Measurements from ENCODE around the gene DMAC2L. TPM values are rescaled to one million over a fixed set of nuclear protein-coding genes. Genes with fewer than 3 reads are reported as not detected.
A peak's percentile ranks its signal among the peaks of the same experiment; 100 is the strongest.

Gene DMAC2L
- total RNA-seq, 1 donor from 2014 or later = 10.9 TPM

DNA sequence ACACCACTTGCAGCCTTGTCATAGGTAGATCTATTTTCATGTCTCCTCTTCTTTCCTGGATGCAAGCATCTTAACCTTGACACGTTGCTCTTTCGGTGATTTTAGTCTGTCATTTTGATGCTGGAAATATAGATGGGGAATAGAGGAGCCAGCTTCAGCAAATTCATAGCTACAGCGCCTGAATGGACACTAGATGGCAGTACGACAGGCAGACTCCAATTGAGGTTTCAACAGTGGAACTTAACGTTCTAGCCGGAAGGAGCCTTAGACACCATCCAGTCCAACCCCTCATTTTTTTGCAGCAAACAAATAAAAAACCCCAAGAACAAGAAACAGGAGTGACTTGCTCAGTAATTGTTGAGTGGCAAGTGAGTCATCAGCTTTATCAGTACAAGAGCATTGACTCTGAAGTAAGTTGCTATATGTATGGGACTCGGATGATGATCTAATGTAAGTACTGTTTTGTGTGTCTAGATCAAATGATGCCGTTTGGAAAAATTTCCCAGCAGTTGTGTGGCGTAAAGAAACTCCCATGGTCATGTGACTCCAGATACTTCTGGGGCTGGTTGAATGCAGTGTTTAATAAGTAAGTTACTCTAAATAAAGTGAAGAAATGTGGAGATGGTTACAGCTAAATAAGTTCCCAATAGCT, 9.0 kb downstream of the DMAC2L start:
- peak overlapping the region; percentile 14 for H2AFZ ChIP-seq (ENCODE audit: low read depth, low read length)
- peak; percentile 95 for DNase-seq (ENCODE audit: low read depth)

DNA sequence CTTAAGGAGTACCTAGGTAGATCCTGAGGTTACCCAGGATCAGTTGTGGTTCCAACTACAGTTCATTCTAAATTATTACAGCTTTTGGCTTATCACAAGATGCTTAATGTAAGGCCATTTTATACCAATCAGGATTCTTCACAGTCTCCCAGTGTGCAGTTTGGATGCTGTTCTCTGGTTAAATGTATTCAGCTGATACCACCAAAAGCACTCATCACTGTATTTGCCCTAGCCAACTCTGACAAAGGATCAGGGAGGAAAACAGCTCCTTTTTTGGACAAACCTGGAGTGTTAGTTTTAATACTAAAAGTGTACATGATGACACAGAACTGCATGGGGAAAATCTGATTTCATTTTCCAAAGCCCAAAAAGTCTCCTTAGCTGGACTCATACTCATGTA, 19.5 kb downstream of the DMAC2L start:
- Histone ChIP-seq H3K4me2 (ENCODE audit: low read length) (no peak overlapping the region), H3K27me3 (ENCODE audit: insufficient read depth, low read length) (no peaks in the 10 kb centered on the region), H3K9ac (ENCODE audit: low read length) (no peak overlapping the region), H2AFZ (ENCODE audit: low read depth, low read length) (no peak overlapping the region), H3K36me3 (ENCODE audit: insufficient read depth, low read length) (peaks cover 4% of the 10 kb centered on the region), H4K20me1 (ENCODE audit: insufficient read depth, low read length) (no peaks in the 10 kb centered on the region), H3K9me3 (ENCODE audit: insufficient read depth, low read depth, low read length) (no peaks in the 10 kb centered on the region), H3K4me3 (ENCODE audit: insufficient read depth, low read depth, low read length) (no peak overlapping the region), H3K79me2 (ENCODE audit: insufficient read depth, low read length) (no peaks in the 10 kb centered on the region), H3K27ac (ENCODE audit: low read depth, low read length) (no peak overlapping the region), H3K4me1 (ENCODE audit: insufficient read depth, low read length) (peaks cover 28% of the 10 kb centered on the region)
- TF ChIP-seq, protein P1, sequence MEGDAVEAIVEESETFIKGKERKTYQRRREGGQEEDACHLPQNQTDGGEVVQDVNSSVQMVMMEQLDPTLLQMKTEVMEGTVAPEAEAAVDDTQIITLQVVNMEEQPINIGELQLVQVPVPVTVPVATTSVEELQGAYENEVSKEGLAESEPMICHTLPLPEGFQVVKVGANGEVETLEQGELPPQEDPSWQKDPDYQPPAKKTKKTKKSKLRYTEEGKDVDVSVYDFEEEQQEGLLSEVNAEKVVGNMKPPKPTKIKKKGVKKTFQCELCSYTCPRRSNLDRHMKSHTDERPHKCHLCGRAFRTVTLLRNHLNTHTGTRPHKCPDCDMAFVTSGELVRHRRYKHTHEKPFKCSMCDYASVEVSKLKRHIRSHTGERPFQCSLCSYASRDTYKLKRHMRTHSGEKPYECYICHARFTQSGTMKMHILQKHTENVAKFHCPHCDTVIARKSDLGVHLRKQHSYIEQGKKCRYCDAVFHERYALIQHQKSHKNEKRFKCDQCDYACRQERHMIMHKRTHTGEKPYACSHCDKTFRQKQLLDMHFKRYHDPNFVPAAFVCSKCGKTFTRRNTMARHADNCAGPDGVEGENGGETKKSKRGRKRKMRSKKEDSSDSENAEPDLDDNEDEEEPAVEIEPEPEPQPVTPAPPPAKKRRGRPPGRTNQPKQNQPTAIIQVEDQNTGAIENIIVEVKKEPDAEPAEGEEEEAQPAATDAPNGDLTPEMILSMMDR (IDR thresholded peaks at IDR 0.05; ENCODE audit: insufficient read depth, low read depth, low read length) = no peak
- TF ChIP-seq EZH2 (IDR thresholded peaks at IDR 0.05; ENCODE audit: insufficient read depth, low read length) = no peak
- Mint-ChIP-seq H3K4me3 (ENCODE audit: unreplicated experiment) (no peak overlapping the region), H3K9me3 (ENCODE audit: unreplicated experiment) (no peaks in the 10 kb centered on the region), H3K4me1 (ENCODE audit: low read depth, unreplicated experiment) (peaks cover 23% of the 10 kb centered on the region), H3K36me3 (ENCODE audit: low read depth, unreplicated experiment) (peaks cover 3% of the 10 kb centered on the region), H3K27ac (ENCODE audit: unreplicated experiment) (no peak overlapping the region), H3K27me3 (ENCODE audit: low read depth, unreplicated experiment) (no peaks in the 10 kb centered on the region)
- DNase-seq (ENCODE audit: low read depth) (no peak), FAIRE-seq (no peak)

More for the DNA sequence above, 9.0 kb downstream of the DMAC2L start:
- H3K4me2 ChIP-seq (ENCODE audit: low read length) = peak overlapping the region; percentile 74
- peaks cover 13% of the 10 kb centered on the region for H4K20me1 ChIP-seq (ENCODE audit: insufficient read depth, low read length)
- Mint-ChIP-seq H3K27ac (ENCODE audit: unreplicated experiment) (no peak overlapping the region), H3K36me3 (ENCODE audit: low read depth, unreplicated experiment) (no peaks in the 10 kb centered on the region), H3K9me3 (ENCODE audit: unreplicated experiment) (no peaks in the 10 kb centered on the region), H3K4me1 (ENCODE audit: low read depth, unreplicated experiment) (peaks cover 11% of the 10 kb centered on the region), H3K4me3 (ENCODE audit: unreplicated experiment) (no peak overlapping the region), H3K27me3 (ENCODE audit: low read depth, unreplicated experiment) (no peaks in the 10 kb centered on the region)
- TF ChIP-seq, protein P1 (IDR thresholded peaks at IDR 0.05; ENCODE audit: insufficient read depth, low read depth, low read length) = peak; percentile 99
- no peak for TF ChIP-seq EZH2 (IDR thresholded peaks at IDR 0.05; ENCODE audit: insufficient read depth, low read length)
- no peaks in the 10 kb centered on the region for H3K9me3 ChIP-seq (ENCODE audit: insufficient read depth, low read depth, low read length)
- peak; percentile 91 for FAIRE-seq
- H3K9ac ChIP-seq (ENCODE audit: low read length) = peak overlapping the region; percentile 80
- peaks cover 7% of the 10 kb centered on the region for H3K4me1 ChIP-seq (ENCODE audit: insufficient read depth, low read length)
- peaks cover 24% of the 10 kb centered on the region for H3K79me2 ChIP-seq (ENCODE audit: insufficient read depth, low read length)
- peak overlapping the region; percentile 93 for H3K27ac ChIP-seq (ENCODE audit: low read depth, low read length)
- H3K36me3 ChIP-seq (ENCODE audit: insufficient read depth, low read length) = peaks cover 10% of the 10 kb centered on the region
- peak overlapping the region; percentile 13 for H3K4me3 ChIP-seq (ENCODE audit: insufficient read depth, low read depth, low read length)
- H3K27me3 ChIP-seq (ENCODE audit: insufficient read depth, low read length) = no peaks in the 10 kb centered on the region

DNA sequence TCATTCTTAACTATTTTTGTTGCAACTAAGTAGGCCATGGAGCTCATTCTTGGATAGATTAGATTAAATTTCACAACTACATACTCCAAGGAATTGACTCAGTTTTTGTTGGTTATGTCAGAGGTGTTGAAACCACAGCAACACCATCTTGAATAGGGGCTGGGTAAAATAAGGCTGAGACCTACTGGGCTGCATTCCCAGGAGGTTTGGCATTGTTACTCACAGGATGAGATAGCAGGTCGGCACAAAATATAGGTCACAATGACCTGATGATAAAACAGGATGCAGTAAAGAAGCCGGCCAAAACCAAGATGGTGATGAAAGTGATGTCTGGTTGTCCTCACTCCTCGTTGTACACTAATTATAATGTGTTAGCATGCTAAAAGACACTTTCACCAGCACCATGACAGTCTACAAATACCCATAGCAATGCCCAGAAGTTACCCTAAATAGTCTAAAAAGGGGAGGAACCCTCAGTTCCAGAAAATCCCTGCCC, 20.9 kb downstream of the DMAC2L start:
- no peaks in the 10 kb centered on the region for H4K20me1 ChIP-seq (ENCODE audit: insufficient read depth, low read length)
- DNase-seq (ENCODE audit: low read depth) = peak; percentile 82
- no peak overlapping the region for H2AFZ ChIP-seq (ENCODE audit: low read depth, low read length)
- H3K27ac ChIP-seq (ENCODE audit: low read depth, low read length) = peak overlapping the region; percentile 43
- Mint-ChIP-seq H3K27ac (ENCODE audit: unreplicated experiment) (no peak overlapping the region), H3K36me3 (ENCODE audit: low read depth, unreplicated experiment) (peaks cover 3% of the 10 kb centered on the region), H3K4me1 (ENCODE audit: low read depth, unreplicated experiment) (peaks cover 23% of the 10 kb centered on the region), H3K9me3 (ENCODE audit: unreplicated experiment) (no peaks in the 10 kb centered on the region), H3K4me3 (ENCODE audit: unreplicated experiment) (no peak overlapping the region), H3K27me3 (ENCODE audit: low read depth, unreplicated experiment) (no peaks in the 10 kb centered on the region)
- peak overlapping the region; percentile 18 for H3K4me2 ChIP-seq (ENCODE audit: low read length)
- peak; percentile 58 for FAIRE-seq
- no peaks in the 10 kb centered on the region for H3K79me2 ChIP-seq (ENCODE audit: insufficient read depth, low read length)
- H3K4me3 ChIP-seq (ENCODE audit: insufficient read depth, low read depth, low read length) = no peak overlapping the region
- H3K9me3 ChIP-seq (ENCODE audit: insufficient read depth, low read depth, low read length) = no peaks in the 10 kb centered on the region
- H3K4me1 ChIP-seq (ENCODE audit: insufficient read depth, low read length) = peaks cover 28% of the 10 kb centered on the region
- peaks cover 4% of the 10 kb centered on the region for H3K36me3 ChIP-seq (ENCODE audit: insufficient read depth, low read length)
- TF ChIP-seq, protein P1 (IDR thresholded peaks at IDR 0.05; ENCODE audit: insufficient read depth, low read depth, low read length) = no peak
- TF ChIP-seq EZH2 (IDR thresholded peaks at IDR 0.05; ENCODE audit: insufficient read depth, low read length) = no peak
- no peak overlapping the region for H3K9ac ChIP-seq (ENCODE audit: low read length)
- no peaks in the 10 kb centered on the region for H3K27me3 ChIP-seq (ENCODE audit: insufficient read depth, low read length)
